NCI-H526 (cell line): ENCODE measurements around the gene TXLNB.
A peak's percentile ranks its signal among the peaks of the same experiment; 100 is the strongest.

Experiments used
- DNase-seq, 2 experiments: peaks; one replicate each; lab custom pipeline; 2025; lab: John Stamatoyannopoulos, UW

The TXLNB gene

DNA sequence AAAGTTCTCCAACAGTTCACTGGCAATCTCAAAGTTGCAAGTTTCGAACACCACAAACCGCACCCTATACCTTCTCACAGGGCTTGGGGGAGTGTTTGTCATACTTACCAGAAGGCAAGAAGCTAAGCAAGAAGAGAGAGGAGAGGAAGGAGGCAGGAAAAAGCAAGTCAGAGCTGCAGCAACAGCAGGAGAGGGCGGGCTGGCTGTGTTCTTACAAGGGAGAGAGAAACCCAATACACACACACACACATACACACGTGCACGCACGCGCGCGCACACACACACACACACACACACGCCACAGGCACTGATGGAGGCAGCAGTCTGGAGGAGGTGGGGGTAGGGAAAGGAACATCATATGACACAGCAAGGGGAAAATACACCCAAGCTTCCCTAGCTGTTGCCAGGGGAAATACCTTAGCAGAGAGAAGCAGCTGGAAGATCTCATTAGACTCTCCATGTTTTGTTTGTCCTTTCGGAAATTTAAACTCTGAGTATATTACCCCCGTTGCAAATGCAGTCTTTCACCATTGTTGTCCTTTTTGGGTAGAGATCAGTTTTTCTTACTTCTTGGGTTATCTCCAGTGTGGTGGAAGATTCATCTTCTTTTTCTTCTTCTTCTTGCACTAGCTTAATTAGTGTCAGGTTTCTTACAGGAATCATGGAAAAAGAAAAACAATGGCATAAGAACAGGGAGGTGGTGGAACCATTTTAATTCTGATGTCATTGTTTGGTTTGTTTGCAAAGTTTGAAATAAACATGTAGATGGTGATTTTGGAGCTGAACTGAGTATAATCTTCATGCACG is at the start of gene TXLNB:
Gene TXLNB (minus strand): TSS at position 186 of the 807 bp plus-strand sequence. CDS start 3,099 bp downstream, outside the sequence.
- peak in 1 of 2 experiments; percentile 18 for DNase-seq

- DNase-seq = no peak
These were observed 49.3 kb upstream of the TXLNB start for GRCh38 chr6:139341060-139341459.

DNA sequence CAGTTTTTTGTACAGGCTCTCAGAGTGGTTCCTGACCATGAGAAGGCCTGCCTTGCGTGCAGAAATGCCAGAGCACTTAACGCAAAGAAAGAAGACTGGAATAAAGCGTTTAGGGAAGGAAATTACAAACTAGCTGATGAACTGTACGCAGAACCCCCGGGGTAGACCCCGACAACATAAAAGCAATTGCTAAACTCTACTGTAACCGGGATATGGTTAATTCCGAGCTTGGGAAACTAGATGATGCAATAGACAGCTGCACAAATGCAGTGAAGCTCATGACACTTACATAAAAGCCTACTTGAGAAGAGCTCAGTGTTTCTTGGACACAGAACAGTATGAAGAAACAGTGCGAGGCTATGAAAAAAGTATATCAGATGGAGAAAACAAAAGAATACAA is 47.0 kb upstream of the TXLNB start:
- no peak for DNase-seq

- DNase-seq = no peak
These were observed 46.0 kb upstream of the TXLNB start for GRCh38 chr6:139337830-139338229.

DNA sequence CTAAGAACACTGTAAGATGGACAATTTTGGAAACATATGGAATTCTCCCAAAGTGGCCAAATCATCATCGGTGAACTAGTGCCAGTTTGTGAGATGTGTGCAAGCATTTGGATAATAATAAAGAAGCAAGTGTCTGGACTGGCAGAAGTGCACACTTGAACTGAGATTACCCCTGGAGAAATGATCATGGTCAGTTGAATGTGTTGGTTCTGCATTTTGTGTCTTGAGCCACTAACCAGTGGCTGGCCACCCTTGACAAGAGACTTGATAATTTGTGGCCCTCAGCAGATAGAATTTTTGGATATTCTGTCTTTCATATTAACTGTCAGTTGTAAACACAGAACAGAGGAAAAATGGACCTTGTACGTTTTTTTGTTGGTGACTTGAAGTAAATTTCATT is 45.2 kb upstream of the TXLNB start:
- no peak for DNase-seq

- no peak for DNase-seq
These were observed 44.7 kb upstream of the TXLNB start for GRCh38 chr6:139336488-139336887.

GRCh38 chr6:139335447-139336210 is 43.8 kb upstream of the TXLNB start:
- no peak for DNase-seq

- DNase-seq = no peak
These were observed 43.1 kb upstream of the TXLNB start for GRCh38 chr6:139334806-139335446.

- no peak for DNase-seq
These were observed 39.2 kb upstream of the TXLNB start for GRCh38 chr6:139330826-139331500.

- DNase-seq = no peak
These were observed 38.5 kb upstream of the TXLNB start for GRCh38 chr6:139330306-139330705.

GRCh38 chr6:139329224-139329623 is 37.4 kb upstream of the TXLNB start:
- DNase-seq = no peak

DNA sequence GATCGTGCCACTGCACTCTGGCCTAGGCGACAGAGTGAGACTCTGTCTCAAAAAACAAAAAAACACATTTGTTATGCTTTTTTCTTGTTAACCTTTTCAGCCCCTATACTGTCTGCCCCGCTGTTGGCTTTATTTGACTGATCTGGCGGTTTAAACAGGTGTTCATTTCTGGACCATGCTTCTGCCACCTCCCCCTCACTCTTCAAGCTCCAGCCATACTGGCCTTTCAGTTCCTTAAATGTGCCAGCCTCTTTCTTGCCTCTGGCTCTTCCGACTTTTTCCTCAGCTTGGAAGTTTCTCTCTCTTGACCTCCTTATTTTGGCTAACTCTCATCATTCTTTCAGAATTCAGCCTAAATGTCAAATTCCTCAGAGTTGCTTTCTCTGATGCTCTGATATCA is 35.2 kb upstream of the TXLNB start:
- DNase-seq = peak in 1 of 2 experiments; percentile 3

DNA sequence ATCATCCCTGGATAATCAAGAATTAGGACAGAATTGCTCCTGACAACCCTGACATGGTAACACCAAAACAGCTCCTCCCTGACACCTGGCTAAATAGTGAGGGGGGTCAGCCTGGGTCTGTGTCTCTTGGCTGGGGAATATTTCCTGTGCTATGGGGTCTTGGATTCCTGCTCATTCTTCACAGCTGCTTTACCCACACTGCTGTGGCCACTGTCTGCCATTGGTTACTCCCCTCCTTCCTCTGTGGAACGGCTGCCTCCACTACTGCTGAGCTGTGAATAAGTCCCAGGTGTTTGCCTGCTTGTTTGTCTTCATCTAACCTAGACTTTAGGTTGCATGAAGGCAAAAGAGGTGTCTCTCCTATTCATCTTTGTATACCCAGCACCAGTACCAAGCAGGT is 33.9 kb upstream of the TXLNB start:
- DNase-seq = no peak

- no peak for DNase-seq
These were observed 33.3 kb upstream of the TXLNB start for GRCh38 chr6:139325125-139325524.

GRCh38 chr6:139324301-139324555 is 32.4 kb upstream of the TXLNB start:
- no peak for DNase-seq

GRCh38 chr6:139323511-139324300 is 31.9 kb upstream of the TXLNB start:
- no peak for DNase-seq

- DNase-seq = no peak
These were observed 28.3 kb upstream of the TXLNB start for GRCh38 chr6:139320081-139320480.

DNA sequence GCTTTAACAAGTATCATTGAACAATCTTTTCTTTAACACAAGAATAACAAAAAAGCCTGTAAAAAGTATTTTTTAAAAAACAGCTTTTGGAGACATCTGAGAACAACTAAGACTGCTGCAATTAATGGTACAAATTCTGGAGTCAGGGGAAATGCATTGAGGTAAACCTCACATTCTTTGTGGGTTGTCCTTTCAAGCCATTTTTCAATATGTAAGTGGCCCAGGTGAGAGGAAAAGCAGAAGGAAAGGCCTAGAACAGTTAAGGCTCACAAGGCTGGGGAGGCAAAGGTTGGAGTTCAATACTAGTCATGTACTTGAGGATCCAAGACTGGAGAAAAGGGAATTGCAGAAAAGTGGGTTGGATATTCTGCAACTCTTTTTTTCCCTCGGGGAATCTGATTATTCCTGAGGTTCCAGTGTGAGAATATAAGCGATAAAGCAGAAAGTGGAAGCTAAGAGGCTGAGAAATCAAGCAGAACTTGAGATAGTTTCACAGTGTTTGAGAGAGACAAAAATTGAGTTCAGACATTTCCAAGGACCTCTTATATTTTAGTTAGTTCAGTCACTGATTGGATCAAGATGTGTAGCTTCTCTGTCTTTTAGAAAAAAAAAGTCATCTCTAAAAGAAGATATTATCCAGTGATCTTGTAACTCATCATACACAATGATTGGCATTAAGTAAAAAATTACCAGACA is 25.0 kb upstream of the TXLNB start:
- no peak for DNase-seq

- no peak for DNase-seq
These were observed 22.2 kb upstream of the TXLNB start for GRCh38 chr6:139313784-139314545.

GRCh38 chr6:139313229-139313628 is 21.4 kb upstream of the TXLNB start:
- no peak for DNase-seq
